HepG2 (cell line): ENCODE data around the gene DST. TPM values are rescaled to one million over a fixed set of nuclear protein-coding genes. Genes with fewer than 3 reads are reported as not detected.
A peak's percentile ranks its signal among the peaks of the same experiment; 100 is the strongest.

Experiments
- HDAC1 ChIP-seq: sonication (generic); formaldehyde crosslinking; IDR thresholded peaks from 2 replicates; pipeline ENCODE4 v1.5.1; 2020; ENCODE audit warnings: mild to moderate bottlenecking, missing genetic modification reagents
- HOMEZ ChIP-seq: IDR thresholded peaks from 2 replicates; pipeline ENCODE4 v1.6.1; 2016; ENCODE audit warnings: low read depth
- IKZF1 ChIP-seq: fragments of 450-650 bp; IDR thresholded peaks from 2 replicates; pipeline ENCODE4 v1.7.1; 2016
- MAF1 ChIP-seq: sonication (generic); formaldehyde crosslinking; IDR thresholded peaks from 2 replicates; pipeline ENCODE4 v1.5.0; 2020; ENCODE audit warnings: missing genetic modification reagents, borderline replicate concordance
- PRDM10 ChIP-seq: sonication (generic); formaldehyde crosslinking; IDR thresholded peaks from 2 replicates; pipeline ENCODE4 v1.4.0; 2020; ENCODE audit warnings: low read depth, missing genetic modification reagents
- SAFB2 ChIP-seq: sonication (generic); formaldehyde crosslinking; IDR thresholded peaks from 2 replicates; pipeline ENCODE4 v1.5.1; 2020; ENCODE audit warnings: missing genetic modification reagents, low read depth, mild to moderate bottlenecking, borderline replicate concordance
- SRSF9 ChIP-seq: fragments of 200-400 bp; formaldehyde crosslinking; IDR thresholded peaks from 2 replicates; pipeline ENCODE4 v1.6.1; 2018; ENCODE audit warnings: borderline replicate concordance, mild to moderate bottlenecking, low read depth, low read length; ENCODE audit not compliant: insufficient read depth, poor library complexity, severe bottlenecking
- ZBTB33 ChIP-seq: sonication (generic); formaldehyde crosslinking; IDR thresholded peaks from 2 replicates; pipeline ENCODE4 v1.4.0; 2020; ENCODE audit warnings: missing genetic modification reagents
- ZFP36 ChIP-seq: fragments of 150-350 bp; IDR thresholded peaks from 2 replicates; pipeline ENCODE4 v1.6.1; 2018; ENCODE audit warnings: borderline replicate concordance, low read length, low read depth; ENCODE audit not compliant: partially characterized antibody
- ZKSCAN8 ChIP-seq: IDR thresholded peaks from 2 replicates; pipeline ENCODE4 v1.6.1; 2016; ENCODE audit warnings: borderline replicate concordance, missing genetic modification reagents, missing compliant biosample characterization
- ZNF33B ChIP-seq: sonication (generic); formaldehyde crosslinking; IDR thresholded peaks from 2 replicates; pipeline ENCODE4 v1.5.1; 2020; ENCODE audit warnings: mild to moderate bottlenecking, missing genetic modification reagents
- ZNF549 ChIP-seq: sonication (generic); formaldehyde crosslinking; IDR thresholded peaks from 2 replicates; pipeline ENCODE4 v1.5.0; 2020; ENCODE audit warnings: missing genetic modification reagents
- ZNF564 ChIP-seq: sonication (generic); formaldehyde crosslinking; IDR thresholded peaks from 2 replicates; pipeline ENCODE4 v1.8.1; 2023; ENCODE audit warnings: mild to moderate bottlenecking, missing genetic modification reagents
- ZNF770 ChIP-seq: sonication (generic); formaldehyde crosslinking; IDR thresholded peaks from 2 replicates; pipeline ENCODE4 v1.5.0; 2020; ENCODE audit warnings: mild to moderate bottlenecking, missing genetic modification reagents
- ZNF800 ChIP-seq: sonication (generic); formaldehyde crosslinking; IDR thresholded peaks from 2 replicates; pipeline ENCODE4 v1.4.0; 2020; ENCODE audit warnings: missing genetic modification reagents
- polyA plus RNA-seq, 8 experiments: library from polyadenylated mRNA; depleted of rRNA in 3 of 8; stranded (reverse) in 7 of 8; unstranded in 1 of 8; fragments of >200 nt; fragmentation: Illumina TruSeq in 4 of 8; extraction: Trizol in 4 of 8; gene quantifications; 2 replicates each; pipeline versions ENCODE4 v1.2.1 to v1.2.3, GENCODE V29; 2011 to 2016; ENCODE audit warnings: low read depth in 4 of 8, missing spikeins in 1 of 8, mixed read lengths in 1 of 8; ENCODE audit not compliant: insufficient read depth in 1 of 8
- total RNA-seq, 5 experiments: library from RNA; depleted of rRNA; stranded (reverse); fragments of >200 nt; fragmentation: Illumina TruSeq; extraction: Trizol; gene quantifications; 2 replicates each; pipeline ENCODE4 v1.2.3, GENCODE V29; 2016; ENCODE audit warnings: low read depth in 1 of 5

DST gene
- total and polyA plus RNA-seq, 2 of the 13 experiments (the other 11 are each of a cell fraction or from before 2014, with no cell fraction given): 64.4 to 89.0 TPM

- TF ChIP-seq HOMEZ (CRISPR knock-in tag) (peak; percentile 60; the same call in 1 of the 2 replicates), SRSF9 (no peak), ZNF564 (CRISPR knock-in tag) (no peak), ZNF549 (CRISPR knock-in tag) (no peak), ZNF33B (CRISPR knock-in tag) (no peak), ZNF800 (CRISPR knock-in tag) (no peak), ZFP36 (no peak), HDAC1 (no peak), ZNF770 (CRISPR knock-in tag) (no peak), MAF1 (no peak), SAFB2 (CRISPR knock-in tag) (no peak), ZBTB33 (CRISPR knock-in tag) (no peak), ZKSCAN8 (CRISPR knock-in tag) (no peak), IKZF1 (no peak), PRDM10 (CRISPR knock-in tag) (no peak)
Observed at GRCh38 chr6:56690519-56691285, 48.0 kb upstream of the DST start (continued).
